PC-9 (cell line): Measurements from ENCODE around the gene DELE1. TPM values are rescaled to one million over a fixed set of nuclear protein-coding genes. Genes with fewer than 3 reads are reported as not detected.

Experiments
- BruUV-seq: library from RNA; stranded (reverse); fragments of 400-500 nt; replicated peaks from 2 replicates; lab custom pipeline; 2021; lab: Mats Ljungman, UMichigan
- CTCF ChIA-PET: fragments of 300-600 bp; sonication (Branson Sonifier 250); formaldehyde crosslinking; loops from one replicate; lab custom pipeline; 2022; ENCODE audit warnings: antibody characterized with exemption; lab: Charles Lee
- POLR2A ChIA-PET: fragments of 300-600 bp; sonication (Branson Sonifier 250); formaldehyde crosslinking; loops from one replicate; lab custom pipeline; 2022; ENCODE audit warnings: antibody characterized with exemption; ENCODE audit not compliant: unreplicated experiment; lab: Charles Lee
- DNase-seq, 2 experiments: peaks; one replicate each; pipeline versions ENCODE4 v3.0.0 to v3.0.0-alpha.2; 2015 to 2022; ENCODE audit warnings: mixed read lengths in 1 of 2
- H2AFZ ChIP-seq: fragments of 200-600 bp; sonication (generic); 2 replicates; pipeline ENCODE4 v1.8.1; 2017; ENCODE audit warnings: antibody characterized with exemption
- H3F3A ChIP-seq: fragments of 200-600 bp; sonication (generic); 2 replicates; pipeline ENCODE4 v1.8.1; 2017; ENCODE audit warnings: antibody characterized with exemption, mild to moderate bottlenecking, low read depth; ENCODE audit not compliant: insufficient read depth
- H3K27ac ChIP-seq: fragments of 200-600 bp; sonication (generic); 2 replicates; pipeline ENCODE4 v1.6.1; 2016; ENCODE audit warnings: mixed run types
- H3K27me3 ChIP-seq: fragments of 200-600 bp; sonication (generic); 2 replicates; pipeline ENCODE4 v1.6.1; 2016; ENCODE audit warnings: low read depth, mixed run types; ENCODE audit not compliant: insufficient read depth
- H3K36me3 ChIP-seq: fragments of 200-600 bp; sonication (generic); 2 replicates; pipeline ENCODE4 v1.6.1; 2016; ENCODE audit warnings: low read depth, mixed run types
- H3K4me1 ChIP-seq: fragments of 200-600 bp; sonication (generic); replicated peaks from 2 replicates; pipeline ENCODE4 v1.6.1; 2016; ENCODE audit warnings: mixed run types; ENCODE audit not compliant: insufficient read depth
- H3K4me2 ChIP-seq: fragments of 200-600 bp; sonication (generic); 2 replicates; pipeline ENCODE4 v1.6.1; 2017; ENCODE audit warnings: mixed run types
- H3K4me3 ChIP-seq: fragments of 200-600 bp; sonication (generic); 2 replicates; pipeline ENCODE4 v1.6.1; 2016; ENCODE audit warnings: mixed run types
- H3K79me2 ChIP-seq: fragments of 200-600 bp; sonication (generic); 2 replicates; pipeline ENCODE4 v1.6.1; 2017; ENCODE audit warnings: low read depth, mixed run types
- H3K9me2 ChIP-seq: fragments of 200-600 bp; sonication (generic); 2 replicates; pipeline ENCODE4 v1.8.1; 2017; ENCODE audit warnings: mild to moderate bottlenecking; ENCODE audit not compliant: insufficient read depth
- H3K9me3 ChIP-seq: fragments of 200-600 bp; sonication (generic); 2 replicates; pipeline ENCODE4 v1.8.1; 2016; ENCODE audit warnings: low read depth; ENCODE audit not compliant: insufficient read depth
- H4K20me1 ChIP-seq: fragments of 200-600 bp; sonication (generic); 2 replicates; pipeline ENCODE4 v1.8.1; 2017; ENCODE audit not compliant: insufficient read depth
- EZH2 ChIP-seq: fragments of 200-600 bp; sonication (generic); IDR thresholded peaks from 2 replicates; pipeline ENCODE4 v1.8.0; 2017; ENCODE audit warnings: antibody characterized with exemption, low read depth
- intact Hi-C: fragments of 100-400 bp; cut with micrococcal nuclease; formaldehyde crosslinking; loops from one replicate; pipeline ENCODE4 v1.10.0; 2022; ENCODE audit not compliant: unreplicated experiment
- total RNA-seq: library from RNA; stranded (reverse); gene quantifications from 2 replicates; pipeline ENCODE4 v1.2.3, GENCODE V29; 2021
- TF ChIP-seq, protein P1 (sequence below): fragments of 200-600 bp; sonication (generic); conservative IDR thresholded peaks from 2 replicates; pipeline ENCODE4 v1.6.1; 2017; ENCODE audit warnings: mixed run types, antibody characterized with exemption, mild to moderate bottlenecking, moderate library complexity

DELE1 gene
- total RNA-seq, 1 experiment from 2014 or later = 80.8 TPM

GRCh38 chr5:141878186-141878710 lies 45.4 kb upstream of the DELE1 start, which contains the start of gene PCDH1:
Gene PCDH1 (minus strand): TSS chr5:141878410. CDS start chr5:141878262, 148 bp downstream.
- H3K36me3 ChIP-seq = peaks cover 11% of the 10 kb centered on the region; the same call in 1 of the 2 replicates
- H3K27ac ChIP-seq = peak within 1 kb of the TSS; percentile 82
- BruUV-seq = no TSS peak
- no peak for TF ChIP-seq EZH2
- TF ChIP-seq, protein P1, sequence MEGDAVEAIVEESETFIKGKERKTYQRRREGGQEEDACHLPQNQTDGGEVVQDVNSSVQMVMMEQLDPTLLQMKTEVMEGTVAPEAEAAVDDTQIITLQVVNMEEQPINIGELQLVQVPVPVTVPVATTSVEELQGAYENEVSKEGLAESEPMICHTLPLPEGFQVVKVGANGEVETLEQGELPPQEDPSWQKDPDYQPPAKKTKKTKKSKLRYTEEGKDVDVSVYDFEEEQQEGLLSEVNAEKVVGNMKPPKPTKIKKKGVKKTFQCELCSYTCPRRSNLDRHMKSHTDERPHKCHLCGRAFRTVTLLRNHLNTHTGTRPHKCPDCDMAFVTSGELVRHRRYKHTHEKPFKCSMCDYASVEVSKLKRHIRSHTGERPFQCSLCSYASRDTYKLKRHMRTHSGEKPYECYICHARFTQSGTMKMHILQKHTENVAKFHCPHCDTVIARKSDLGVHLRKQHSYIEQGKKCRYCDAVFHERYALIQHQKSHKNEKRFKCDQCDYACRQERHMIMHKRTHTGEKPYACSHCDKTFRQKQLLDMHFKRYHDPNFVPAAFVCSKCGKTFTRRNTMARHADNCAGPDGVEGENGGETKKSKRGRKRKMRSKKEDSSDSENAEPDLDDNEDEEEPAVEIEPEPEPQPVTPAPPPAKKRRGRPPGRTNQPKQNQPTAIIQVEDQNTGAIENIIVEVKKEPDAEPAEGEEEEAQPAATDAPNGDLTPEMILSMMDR = no peak
- peaks cover 25% of the 10 kb centered on the region for H4K20me1 ChIP-seq
- ChIA-PET CTCF (interaction anchor here (0.6 to 1.8 kb wide), 11 partner anchors 9 to 265 kb away, joined by 3 to 26 read pairs (median 4); no protein-coding TSS in a partner anchor), POLR2A (interaction anchor here (0.6 to 0.7 kb wide), 8 partner anchors 8 to 314 kb away, joined by 3 to 15 read pairs (median 7); no protein-coding TSS in a partner anchor)
- peaks cover 49% of the 10 kb centered on the region for H3K4me1 ChIP-seq
- peak within 1 kb of the TSS; percentile 89 for H3K4me2 ChIP-seq
- no peaks in the 10 kb centered on the region for H3K9me2 ChIP-seq
- H3K4me3 ChIP-seq = peak within 1 kb of the TSS; percentile 99
- peaks cover 25% of the 10 kb centered on the region for H3F3A ChIP-seq
- H3K27me3 ChIP-seq = no peaks in the 10 kb centered on the region
- H2AFZ ChIP-seq = peak within 1 kb of the TSS; percentile 84
- intact Hi-C loops = loop anchor here (1.0 to 5.0 kb wide), 3 partner anchors 29 to 46 kb away; partner anchors contain the start of gene DELE1
- DNase-seq = peak; percentile 60 to 70
- H3K9me3 ChIP-seq = no peaks in the 10 kb centered on the region
- peaks cover 48% of the 10 kb centered on the region for H3K79me2 ChIP-seq

DNA sequence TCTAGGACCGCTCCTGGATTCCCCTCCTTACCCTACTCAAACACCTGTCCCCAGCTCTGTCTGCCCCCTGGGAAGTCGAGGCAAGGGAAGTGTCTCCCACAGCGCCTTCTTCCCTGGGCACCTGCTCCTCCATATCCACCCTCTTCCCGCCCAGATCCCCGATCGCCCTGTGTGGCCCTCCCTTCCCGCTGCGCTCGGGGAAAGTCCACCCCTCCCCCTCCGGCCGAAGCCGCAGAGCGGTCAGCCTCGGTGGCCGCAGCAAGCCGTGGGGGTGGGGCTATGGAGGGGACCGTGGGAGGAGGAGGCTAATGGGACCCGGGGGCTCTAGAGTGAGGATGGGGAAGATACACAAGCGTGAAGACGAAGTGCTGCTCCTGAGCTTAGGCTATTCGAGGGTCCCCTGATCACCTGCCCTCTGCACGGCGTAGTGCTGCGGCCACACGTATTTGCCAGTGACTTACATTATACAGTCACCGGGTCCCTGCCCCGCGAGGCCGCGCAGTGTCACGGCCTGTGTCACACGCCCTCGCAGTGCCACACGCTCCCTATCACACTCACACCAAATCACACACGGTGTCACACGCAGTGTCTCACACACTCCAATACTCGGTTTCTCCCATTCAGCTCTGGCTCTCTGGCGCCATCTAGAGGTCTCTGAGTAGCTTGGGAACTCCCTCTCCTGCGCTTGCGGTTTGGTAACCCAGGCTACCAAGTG lies 44.8 kb upstream of the DELE1 start:
- Histone ChIP-seq H3K4me3 (peak overlapping the region; percentile 68), H3F3A (peaks cover 25% of the 10 kb centered on the region), H3K79me2 (peaks cover 42% of the 10 kb centered on the region), H3K27ac (peak overlapping the region; percentile 82), H3K27me3 (no peaks in the 10 kb centered on the region), H3K4me1 (peaks cover 43% of the 10 kb centered on the region), H3K4me2 (peak overlapping the region; percentile 89), H4K20me1 (peaks cover 19% of the 10 kb centered on the region), H2AFZ (peak overlapping the region; percentile 84), H3K36me3 (peaks cover 7% of the 10 kb centered on the region; the same call in 1 of the 2 replicates), H3K9me2 (no peaks in the 10 kb centered on the region), H3K9me3 (no peaks in the 10 kb centered on the region)
- intact Hi-C loops = loop anchor here (1.0 to 5.0 kb wide), 8 partner anchors 30 to 187 kb away; partner anchors contain the start of gene DELE1
- DNase-seq = peak; percentile 93 to 96
- CTCF ChIA-PET = interaction anchor here (0.6 to 1.8 kb wide), 14 partner anchors 9 to 265 kb away, joined by 3 to 26 read pairs (median 4); partner anchors contain the start of gene RNF14
- TF ChIP-seq EZH2 = no peak
- TF ChIP-seq, protein P1 = peak; percentile 96
- POLR2A ChIA-PET = interaction anchor here (0.5 to 1.0 kb wide), 11 partner anchors 9 to 315 kb away, joined by 3 to 15 read pairs (median 6); partner anchors contain the start of genes HDAC3 and RELL2
- no TSS peak for BruUV-seq

DNA sequence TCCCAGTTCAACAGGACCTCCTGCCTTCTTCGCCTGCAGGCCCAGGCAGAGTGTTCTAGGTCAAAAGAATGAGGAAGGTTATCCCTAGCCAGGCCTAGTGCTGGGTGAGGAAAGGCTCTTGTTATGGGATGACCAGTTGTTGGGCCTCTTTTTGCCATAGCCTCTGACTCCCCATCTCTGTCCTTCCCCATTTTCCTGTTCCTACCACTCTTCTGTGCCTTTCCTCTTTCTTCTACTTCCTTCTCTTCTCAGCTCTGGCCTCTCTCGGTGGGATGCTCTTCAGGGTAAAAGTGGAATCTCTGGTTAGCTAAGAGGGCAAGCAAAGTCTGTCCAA lies 44.3 kb upstream of the DELE1 start:
- Histone ChIP-seq H3K4me1 (peaks cover 38% of the 10 kb centered on the region), H4K20me1 (peaks cover 14% of the 10 kb centered on the region), H2AFZ (no peak overlapping the region), H3K4me2 (peak overlapping the region; percentile 89), H3K9me3 (no peaks in the 10 kb centered on the region), H3F3A (peaks cover 25% of the 10 kb centered on the region), H3K4me3 (no peak overlapping the region), H3K36me3 (peaks cover 7% of the 10 kb centered on the region; the same call in 1 of the 2 replicates), H3K79me2 (peaks cover 36% of the 10 kb centered on the region), H3K9me2 (no peaks in the 10 kb centered on the region), H3K27me3 (no peaks in the 10 kb centered on the region), H3K27ac (no peak overlapping the region; the same call in 1 of the 2 replicates)
- no TSS peak for BruUV-seq
- ChIA-PET POLR2A (interaction anchor here (0.5 to 1.0 kb wide), 6 partner anchors 41 to 243 kb away, joined by 3 to 7 read pairs (median 3); partner anchors contain the start of genes HDAC3 and RELL2), CTCF (interaction anchor here (0.6 to 1.8 kb wide), 8 partner anchors 10 to 187 kb away, joined by 3 to 19 read pairs (median 4); partner anchors contain the start of gene RNF14)
- DNase-seq = no peak
- TF ChIP-seq, protein P1 = no peak; the same call in 1 of the 2 replicates
- no peak for TF ChIP-seq EZH2
- intact Hi-C loops = loop anchor here (1.0 to 5.0 kb wide), 7 partner anchors 43 to 187 kb away; partner anchors contain the start of gene DELE1
